GM23248 (cell line): ENCODE results near the gene EXD1. TPM values are rescaled to one million over a fixed set of nuclear protein-coding genes. Genes with fewer than 3 reads are reported as not detected.
"Not testable (repeated sequence)": the region's sequence is repeated elsewhere in the genome, so short reads cannot be mapped to it uniquely, and the experiment has no call there.

Experiments
- DNase-seq: peaks from one replicate; pipeline ENCODE4 v3.0.0-alpha.2; 2015
- H2AFZ ChIP-seq: fragments of 200-600 bp; sonication (generic); 2 replicates; pipeline ENCODE4 v1.6.1; 2016; ENCODE audit warnings: antibody characterized with exemption
- H3F3A ChIP-seq: fragments of 200-600 bp; sonication (generic); 2 replicates; pipeline ENCODE4 v1.6.1; 2016; ENCODE audit warnings: mild to moderate bottlenecking, antibody characterized with exemption, mixed run types; ENCODE audit not compliant: insufficient read depth
- H3K27ac ChIP-seq: fragments of 200-600 bp; sonication (generic); 2 replicates; pipeline ENCODE4 v1.5.1; 2016; ENCODE audit warnings: mild to moderate bottlenecking
- H3K27me3 ChIP-seq: fragments of 200-600 bp; sonication (generic); replicated peaks from 2 replicates; pipeline ENCODE4 v1.6.1; 2016; ENCODE audit warnings: mild to moderate bottlenecking; ENCODE audit not compliant: insufficient read depth
- H3K36me3 ChIP-seq: fragments of 200-600 bp; sonication (generic); 2 replicates; pipeline ENCODE4 v1.6.1; 2016; ENCODE audit warnings: low read depth, mild to moderate bottlenecking
- H3K4me1 ChIP-seq: fragments of 200-600 bp; sonication (generic); 2 replicates; pipeline ENCODE4 v1.6.1; 2016; ENCODE audit warnings: mild to moderate bottlenecking; ENCODE audit not compliant: insufficient read depth
- H3K4me2 ChIP-seq: fragments of 200-600 bp; sonication (generic); one replicate; pipeline ENCODE4 v1.6.1; 2016; ENCODE audit warnings: mild to moderate bottlenecking; ENCODE audit not compliant: unreplicated experiment
- H3K4me3 ChIP-seq: fragments of 200-600 bp; sonication (generic); 2 replicates; pipeline ENCODE4 v1.5.1; 2016; ENCODE audit warnings: mild to moderate bottlenecking
- H3K79me2 ChIP-seq: fragments of 200-600 bp; sonication (generic); 2 replicates; pipeline ENCODE4 v1.6.1; 2016; ENCODE audit warnings: mild to moderate bottlenecking; ENCODE audit not compliant: insufficient read depth
- H3K9ac ChIP-seq: fragments of 200-600 bp; sonication (generic); 2 replicates; pipeline ENCODE4 v1.6.1; 2016; ENCODE audit warnings: mild to moderate bottlenecking
- H3K9me2 ChIP-seq: fragments of 200-600 bp; sonication (generic); 2 replicates; pipeline ENCODE4 v1.6.1; 2016; ENCODE audit warnings: mixed run types, mild to moderate bottlenecking, moderate library complexity; ENCODE audit not compliant: insufficient read depth
- H3K9me3 ChIP-seq: fragments of 200-600 bp; sonication (generic); one replicate; pipeline ENCODE4 v1.6.1; 2017; ENCODE audit warnings: low read depth
- H4K20me1 ChIP-seq: fragments of 200-600 bp; sonication (generic); 2 replicates; pipeline ENCODE4 v1.6.0; 2016; ENCODE audit not compliant: insufficient read depth
- EZH2 ChIP-seq: fragments of 200-600 bp; sonication (generic); IDR thresholded peaks from 2 replicates; pipeline ENCODE4 v1.6.1; 2018; ENCODE audit warnings: antibody characterized with exemption, mild to moderate bottlenecking; ENCODE audit not compliant: insufficient read depth, poor library complexity, severe bottlenecking
- EZH2phosphoT487 ChIP-seq: fragments of 200-600 bp; sonication (generic); IDR thresholded peaks from 2 replicates; pipeline ENCODE4 v1.6.1; 2018; ENCODE audit warnings: antibody characterized with exemption, moderate library complexity, mild to moderate bottlenecking, low read depth; ENCODE audit not compliant: insufficient read depth
- WGBS, 2 experiments: methylation state at CpG; one replicate each; pipeline ENCODE4 v1.1.6; 2015 to 2017; ENCODE audit warnings: low lambda C conversion rate in 2 of 2, low coverage in 1 of 2; ENCODE audit errors: missing lambda C conversion rate in 2 of 2; 5-methylcytosine and 5-hydroxymethylcytosine counted together
- in situ Hi-C: fragments of 300-500 bp; cut with MboI; formaldehyde crosslinking; loops from 2 replicates; pipeline ENCODE4 v1.15.0; 2020
- polyA plus RNA-seq: library from polyadenylated mRNA; unstranded; fragments of >200 nt; fragmentation: Nextera tagmentation; extraction: Ambion mirVana; gene quantifications from 2 replicates; pipeline ENCODE4 v1.2.1, GENCODE V29; 2016
- total RNA-seq: library from RNA; depleted of rRNA; stranded (reverse); fragments of >200 nt; shearing (Covaris generic); gene quantifications from 2 replicates; pipeline ENCODE4 v1.2.3, GENCODE V29; 2014

EXD1 gene
- total and polyA plus RNA-seq, 2 experiments from 2014 or later = not detected

GRCh38 chr15:41151451-41152005 lies 79.0 kb downstream of the EXD1 start:
- H3K9ac ChIP-seq = no peak overlapping the region
- DNase-seq = no peak
- H3K9me3 ChIP-seq = no peaks in the 10 kb centered on the region
- H2AFZ ChIP-seq = no peak overlapping the region
- peaks cover 8% of the 10 kb centered on the region for H3K4me1 ChIP-seq
- no peaks in the 10 kb centered on the region for H3K79me2 ChIP-seq
- in situ Hi-C loops = no loop called here
- no peak for TF ChIP-seq EZH2
- TF ChIP-seq EZH2phosphoT487 = no peak
- WGBS, 2 experiments = 92 to 96% methylated on average over 33 to 35 of the region's 37 CpGs
- no peak overlapping the region for H3K4me3 ChIP-seq
- H4K20me1 ChIP-seq = no peaks in the 10 kb centered on the region
- peaks cover 4% of the 10 kb centered on the region; the same call in 1 of the 2 replicates for H3F3A ChIP-seq
- no peaks in the 10 kb centered on the region for H3K27me3 ChIP-seq
- no peaks in the 10 kb centered on the region for H3K36me3 ChIP-seq
- no peak overlapping the region for H3K4me2 ChIP-seq
- no peaks in the 10 kb centered on the region for H3K9me2 ChIP-seq
- no peak overlapping the region for H3K27ac ChIP-seq

- Histone ChIP-seq H3K36me3 (no peaks in the 10 kb centered on the region), H3K9me3 (no peaks in the 10 kb centered on the region), H3K4me2 (no peak overlapping the region), H3F3A (peaks cover 4% of the 10 kb centered on the region; the same call in 1 of the 2 replicates), H3K4me3 (no peak overlapping the region), H3K79me2 (no peaks in the 10 kb centered on the region), H3K4me1 (peaks cover 8% of the 10 kb centered on the region), H3K27ac (no peak overlapping the region), H3K9ac (no peak overlapping the region), H3K9me2 (no peaks in the 10 kb centered on the region), H4K20me1 (no peaks in the 10 kb centered on the region), H2AFZ (no peak overlapping the region), H3K27me3 (no peaks in the 10 kb centered on the region)
- WGBS, 2 experiments = 81 to 88% methylated on average over 4 of the region's 4 CpGs
- no peak for DNase-seq
- in situ Hi-C loops = no loop called here
- TF ChIP-seq EZH2phosphoT487 (no peak), EZH2 (no peak)
Measured at GRCh38 chr15:41150279-41150678, 80.3 kb downstream of the EXD1 start.

- no peaks in the 10 kb centered on the region for H3K9me2 ChIP-seq
Measured at GRCh38 chr15:41148065-41148464, 82.5 kb downstream of the EXD1 start.

GRCh38 chr15:41139619-41140018 lies 90.9 kb downstream of the EXD1 start:
- H3K79me2 ChIP-seq = no peaks in the 10 kb centered on the region
- WGBS, 2 experiments = 77 to 93% methylated on average over 2 to 5 of the region's 5 CpGs
- no peaks in the 10 kb centered on the region for H3F3A ChIP-seq
- no peak overlapping the region for H2AFZ ChIP-seq
- H3K4me2 ChIP-seq = no peak overlapping the region
- H3K4me3 ChIP-seq = no peak overlapping the region
- no peaks in the 10 kb centered on the region for H3K9me3 ChIP-seq
- no peaks in the 10 kb centered on the region for H3K27me3 ChIP-seq
- no peak overlapping the region for H3K9ac ChIP-seq
- no peaks in the 10 kb centered on the region for H3K36me3 ChIP-seq
- H4K20me1 ChIP-seq = no peaks in the 10 kb centered on the region
- DNase-seq = no peak
- in situ Hi-C loops = no loop called here
- H3K27ac ChIP-seq = no peak overlapping the region
- H3K9me2 ChIP-seq = no peaks in the 10 kb centered on the region
- TF ChIP-seq EZH2phosphoT487 = no peak
- TF ChIP-seq EZH2 = no peak
- H3K4me1 ChIP-seq = no peaks in the 10 kb centered on the region

More at GRCh38 chr15:41148065-41148464, 82.5 kb downstream of the EXD1 start:
- H3K9me3 ChIP-seq = no peaks in the 10 kb centered on the region
- no peaks in the 10 kb centered on the region for H3K36me3 ChIP-seq
- no peak overlapping the region for H3K4me3 ChIP-seq
- peaks cover 4% of the 10 kb centered on the region; the same call in 1 of the 2 replicates for H3F3A ChIP-seq
- no peaks in the 10 kb centered on the region for H3K27me3 ChIP-seq
- no peak overlapping the region for H3K27ac ChIP-seq
- TF ChIP-seq EZH2phosphoT487 (no peak), EZH2 (no peak)
- H4K20me1 ChIP-seq = no peaks in the 10 kb centered on the region
- H3K4me2 ChIP-seq = no peak overlapping the region
- H3K79me2 ChIP-seq = no peaks in the 10 kb centered on the region
- no peak for DNase-seq
- H3K9ac ChIP-seq = no peak overlapping the region
- in situ Hi-C loops = no loop called here
- no peak overlapping the region for H2AFZ ChIP-seq
- 51 to 52% methylated on average over 2 of the region's 2 CpGs for WGBS, 2 experiments
- peaks cover 8% of the 10 kb centered on the region for H3K4me1 ChIP-seq

- H3K36me3 ChIP-seq, H3F3A ChIP-seq, H3K9me3 ChIP-seq, H3K9ac ChIP-seq, H3K9me2 ChIP-seq, H3K27me3 ChIP-seq, H3K4me2 ChIP-seq, H3K79me2 ChIP-seq, H3K27ac ChIP-seq, H4K20me1 ChIP-seq, in situ Hi-C loops, H2AFZ ChIP-seq, DNase-seq, H3K4me3 ChIP-seq, H3K4me1 ChIP-seq: not testable (repeated sequence)
- 89 to 93% methylated on average over 6 to 7 of the region's 7 CpGs for WGBS, 2 experiments
Measured at GRCh38 chr15:41139112-41139511, 91.4 kb downstream of the EXD1 start.

GRCh38 chr15:41135580-41135979 lies 95.0 kb downstream of the EXD1 start:
- H3K4me3 ChIP-seq, H3K36me3 ChIP-seq, H3F3A ChIP-seq, H3K9me2 ChIP-seq, H3K9ac ChIP-seq, H2AFZ ChIP-seq, H3K27ac ChIP-seq, H3K9me3 ChIP-seq, H3K4me2 ChIP-seq, H3K79me2 ChIP-seq, H4K20me1 ChIP-seq, H3K4me1 ChIP-seq, in situ Hi-C loops, DNase-seq, H3K27me3 ChIP-seq: not testable (repeated sequence)
- 54 to 58% methylated on average over 6 of the region's 6 CpGs for WGBS, 2 experiments
